A549 (cell line): ENCODE measurements around the gene ZBP1. TPM values are rescaled to one million over a fixed set of nuclear protein-coding genes. Genes with fewer than 3 reads are reported as not detected.

ENCODE experiments used
- ATAC-seq, 2 experiments: fragments of 200-7000 bp in 1 of 2; fragments of >200 bp in 1 of 2; cut with Nextera tagmentation in 1 of 2; cut with Tn5 transposase in 1 of 2; 3 replicates each; pipeline versions ENCODE4 v1.8.0 to v1.9.1; 2018 to 2020; ENCODE audit warnings: mild to moderate bottlenecking in 1 of 2, moderate library complexity in 1 of 2
- CTCF ChIA-PET: fragments of 300-600 bp; sonication (Branson Sonifier 250); formaldehyde crosslinking; extraction: SDS; loops from one replicate; lab custom pipeline; 2021; ENCODE audit warnings: antibody characterized with exemption, inconsistent platforms; lab: Yijun Ruan, JAX
- POLR2A ChIA-PET: fragments of 350-600 bp; formaldehyde crosslinking; extraction: SDS; loops from one replicate; lab custom pipeline; 2021; ENCODE audit warnings: antibody characterized with exemption, inconsistent platforms; lab: Yijun Ruan, JAX
- DNase-seq, 2 experiments: peaks; one replicate each; pipeline versions ENCODE4 v3.0.0 to v3.0.0-alpha.2; 2011 to 2016; ENCODE audit warnings: low read depth in 1 of 2, low spot score in 1 of 2
- FAIRE-seq: peaks from 2 replicates; lab custom pipeline; 2011; peaks lifted over from hg19 to GRCh38; lab: Jason Lieb, UNC
- H3K27ac ChIP-seq, 2 experiments: fragments of >200 bp; sonication (Bioruptor Twin); formaldehyde crosslinking; 3 replicates each; pipeline ENCODE4 v1.5.1; 2016 to 2017
- H3K4me1 ChIP-seq: fragments of >200 bp; sonication (Bioruptor Twin); formaldehyde crosslinking; 3 replicates; pipeline ENCODE4 v1.6.1; 2016
- H3K4me2 ChIP-seq: fragments of >200 bp; sonication (Bioruptor Twin); formaldehyde crosslinking; 3 replicates; pipeline ENCODE4 v1.6.1; 2016
- H3K4me3 ChIP-seq: fragments of >200 bp; sonication (Bioruptor Twin); formaldehyde crosslinking; 3 replicates; pipeline ENCODE4 v1.5.1; 2016
- H3K9me3 ChIP-seq: fragments of >200 bp; sonication (Bioruptor Twin); formaldehyde crosslinking; 3 replicates; pipeline ENCODE4 v1.6.1; 2016
- ATOH8 ChIP-seq: fragments of 250-450 bp; sonication (Bioruptor Pico); IDR thresholded peaks from 2 replicates; pipeline ENCODE4 v1.5.0; 2020; ENCODE audit warnings: low read depth, mild to moderate bottlenecking, moderate library complexity
- CBX2 ChIP-seq: fragments of 200-600 bp; sonication (generic); IDR thresholded peaks from 2 replicates; pipeline ENCODE4 v1.6.1; 2016; ENCODE audit warnings: low read depth, mild to moderate bottlenecking, borderline replicate concordance
- CBX8 ChIP-seq: fragments of 200-600 bp; sonication (generic); IDR thresholded peaks from 2 replicates; pipeline ENCODE4 v1.6.1; 2016
- CHD2 ChIP-seq: fragments of 150-350 bp; IDR thresholded peaks from 2 replicates; pipeline ENCODE4 v1.6.1; 2014; ENCODE audit warnings: low read length; ENCODE audit not compliant: partially characterized antibody
- CHD4 ChIP-seq: fragments of 200-600 bp; sonication (generic); IDR thresholded peaks from 2 replicates; pipeline ENCODE4 v1.6.1; 2016; ENCODE audit warnings: antibody characterized with exemption, mild to moderate bottlenecking, borderline replicate concordance
- ELK1 ChIP-seq: fragments of 150-350 bp; IDR thresholded peaks from 2 replicates; pipeline ENCODE4 v1.6.1; 2014; ENCODE audit warnings: low read depth, mild to moderate bottlenecking, low read length
- FOSL2 ChIP-seq, 2 experiments: fragments of 450-650 bp in 1 of 2; fragments of >200 bp in 1 of 2; sonication (Bioruptor Twin) in 1 of 2; formaldehyde crosslinking; IDR thresholded peaks; 2 replicates each; pipeline versions ENCODE4 v1.5.0 to v1.6.1; 2016 to 2020; ENCODE audit warnings: mild to moderate bottlenecking in 1 of 2, moderate library complexity in 1 of 2
- GATA3 ChIP-seq: IDR thresholded peaks from 2 replicates; pipeline ENCODE4 v1.6.1; 2012; ENCODE audit warnings: borderline replicate concordance
- HOXA7 ChIP-seq: fragments of 250-450 bp; sonication (Bioruptor Pico); IDR thresholded peaks from 2 replicates; pipeline ENCODE4 v1.5.0; 2020; ENCODE audit warnings: mild to moderate bottlenecking, moderate library complexity
- HOXB5 ChIP-seq: fragments of 250-450 bp; sonication (Bioruptor Pico); IDR thresholded peaks from 2 replicates; pipeline ENCODE4 v1.5.0; 2020; ENCODE audit warnings: mild to moderate bottlenecking, moderate library complexity
- MAFK ChIP-seq: fragments of 450-650 bp; IDR thresholded peaks from 2 replicates; pipeline ENCODE4 v1.6.1; 2014; ENCODE audit not compliant: partially characterized antibody
- MAZ ChIP-seq: fragments of 150-350 bp; IDR thresholded peaks from 2 replicates; pipeline ENCODE4 v1.6.1; 2014; ENCODE audit warnings: antibody characterized with exemption, low read depth, low read length, borderline replicate concordance
- RAD21 ChIP-seq, 2 experiments: fragments of >200 bp in 1 of 2; sonication (Bioruptor Twin) in 1 of 2; formaldehyde crosslinking in 1 of 2; IDR thresholded peaks in 1 of 2; conservative IDR thresholded peaks in 1 of 2; 2 replicates in 1 of 2; 3 replicates in 1 of 2; pipeline ENCODE4 v1.6.1; 2012 to 2018; ENCODE audit warnings: inconsistent platforms in 1 of 2
- RNF2 ChIP-seq: fragments of 200-600 bp; sonication (generic); IDR thresholded peaks from 2 replicates; pipeline ENCODE4 v1.6.1; 2016; ENCODE audit warnings: low read depth, mild to moderate bottlenecking, antibody characterized with exemption, moderate library complexity, borderline replicate concordance
- SMC3 ChIP-seq: fragments of >200 bp; sonication (Bioruptor Twin); formaldehyde crosslinking; IDR thresholded peaks from 3 replicates; pipeline ENCODE4 v1.6.1; 2018; ENCODE audit warnings: inconsistent platforms
- SREBF2 ChIP-seq: fragments of 450-650 bp; IDR thresholded peaks from 2 replicates; pipeline ENCODE4 v1.6.1; 2014; ENCODE audit warnings: mild to moderate bottlenecking, moderate library complexity
- TFCP2L1 ChIP-seq: fragments of 250-450 bp; sonication (Bioruptor Pico); IDR thresholded peaks from 2 replicates; pipeline ENCODE4 v1.5.0; 2021; ENCODE audit warnings: mild to moderate bottlenecking
- TP53 ChIP-seq: fragments of 250-450 bp; sonication (Bioruptor Pico); IDR thresholded peaks from 2 replicates; pipeline ENCODE4 v1.5.0; 2021; ENCODE audit warnings: mild to moderate bottlenecking, moderate library complexity
- ZC3H11A ChIP-seq: fragments of 450-650 bp; IDR thresholded peaks from 2 replicates; pipeline ENCODE4 v1.6.1; 2014; ENCODE audit warnings: antibody characterized with exemption, mild to moderate bottlenecking
- ZFP36 ChIP-seq: fragments of 450-650 bp; IDR thresholded peaks from 2 replicates; pipeline ENCODE4 v1.6.1; 2014; ENCODE audit warnings: borderline replicate concordance; ENCODE audit not compliant: partially characterized antibody
- ZSCAN20 ChIP-seq: fragments of 250-450 bp; sonication (Bioruptor Pico); IDR thresholded peaks from 2 replicates; pipeline ENCODE4 v1.8.0; 2022; ENCODE audit warnings: mild to moderate bottlenecking, moderate library complexity
- WGBS: methylation state at CpG from one replicate; pipeline ENCODE4 v1.1.6; 2017; ENCODE audit errors: missing lambda C conversion rate; 5-methylcytosine and 5-hydroxymethylcytosine counted together
- polyA plus RNA-seq, 4 experiments: library from polyadenylated mRNA; depleted of rRNA in 3 of 4; stranded (reverse); fragments of >200 nt; fragmentation: RNase III in 1 of 4; extraction: RNeasy Plus Mini Kit Qiagen cat#74134 plus additional on column Dnase treatment in 1 of 4; gene quantifications; 2 replicates in 3 of 4; 3 replicates in 1 of 4; pipeline ENCODE4 v1.2.3, GENCODE V29; 2011 to 2017
- TF ChIP-seq, protein P1 (sequence below): fragments of 450-650 bp; IDR thresholded peaks from 2 replicates; pipeline ENCODE4 v1.6.1; 2014; ENCODE audit warnings: antibody characterized with exemption

ZBP1 gene
- polyA plus RNA-seq, 2 of the 4 experiments (the other 2 are of a cell fraction) = 0.05 TPM; not detected in 1

DNA sequence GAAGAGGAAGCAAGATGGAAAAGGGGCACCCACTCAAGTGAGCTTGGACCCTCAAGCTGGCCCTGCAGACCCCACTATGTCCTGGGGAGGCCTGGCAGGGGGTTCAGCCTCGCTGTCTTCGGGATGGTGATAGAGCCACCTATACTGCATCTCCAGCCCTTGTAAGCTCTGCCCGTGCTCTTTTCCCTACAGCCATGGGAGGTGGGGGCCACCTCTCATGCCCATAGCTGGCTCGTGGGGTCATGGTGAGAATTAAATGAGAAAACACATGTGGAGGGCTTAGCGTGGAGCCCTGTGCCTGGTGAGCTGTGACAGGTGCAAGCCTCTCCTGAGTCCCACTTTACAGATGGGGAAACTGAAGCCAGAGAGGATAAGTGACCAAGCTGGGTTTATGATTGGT, 31.6 kb downstream of the ZBP1 start:
- TF ChIP-seq ZC3H11A = no peak
- no peak for TF ChIP-seq CBX8
- TF ChIP-seq, protein P1, sequence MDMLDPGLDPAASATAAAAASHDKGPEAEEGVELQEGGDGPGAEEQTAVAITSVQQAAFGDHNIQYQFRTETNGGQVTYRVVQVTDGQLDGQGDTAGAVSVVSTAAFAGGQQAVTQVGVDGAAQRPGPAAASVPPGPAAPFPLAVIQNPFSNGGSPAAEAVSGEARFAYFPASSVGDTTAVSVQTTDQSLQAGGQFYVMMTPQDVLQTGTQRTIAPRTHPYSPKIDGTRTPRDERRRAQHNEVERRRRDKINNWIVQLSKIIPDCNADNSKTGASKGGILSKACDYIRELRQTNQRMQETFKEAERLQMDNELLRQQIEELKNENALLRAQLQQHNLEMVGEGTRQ = no peak
- TF ChIP-seq RNF2 = no peak
- TF ChIP-seq HOXB5 (CRISPR knock-in tag) = no peak
- no peak for TF ChIP-seq SREBF2
- no peak for TF ChIP-seq GATA3
- no peak for TF ChIP-seq ZSCAN20 (CRISPR knock-in tag)
- TF ChIP-seq ELK1 = no peak
- no peak for TF ChIP-seq CHD2
- TF ChIP-seq FOSL2 (IDR thresholded peaks at IDR 0.05) = no peak
- no peak for TF ChIP-seq FOSL2 (CRISPR knock-in tag; IDR thresholded peaks at IDR 0.05)
- no peak for TF ChIP-seq ZFP36
- Histone ChIP-seq H3K4me1 (no peaks in the 10 kb centered on the region), H3K4me3 (no peak overlapping the region), H3K27ac (no peak overlapping the region), H3K4me2 (no peak overlapping the region), H3K9me3 (peaks cover 9% of the 10 kb centered on the region)
- FAIRE-seq = no peak
- no peak for DNase-seq
- 23% methylated on average over 5 of the region's 5 CpGs for WGBS
- POLR2A ChIA-PET = no interaction called here
- no peak for ATAC-seq
- CTCF ChIA-PET = interaction anchor here (0.8 to 11.5 kb wide), 9 partner anchors 8 to 623 kb away, joined by 3 to 117 read pairs (median 3); no protein-coding TSS in a partner anchor

DNA sequence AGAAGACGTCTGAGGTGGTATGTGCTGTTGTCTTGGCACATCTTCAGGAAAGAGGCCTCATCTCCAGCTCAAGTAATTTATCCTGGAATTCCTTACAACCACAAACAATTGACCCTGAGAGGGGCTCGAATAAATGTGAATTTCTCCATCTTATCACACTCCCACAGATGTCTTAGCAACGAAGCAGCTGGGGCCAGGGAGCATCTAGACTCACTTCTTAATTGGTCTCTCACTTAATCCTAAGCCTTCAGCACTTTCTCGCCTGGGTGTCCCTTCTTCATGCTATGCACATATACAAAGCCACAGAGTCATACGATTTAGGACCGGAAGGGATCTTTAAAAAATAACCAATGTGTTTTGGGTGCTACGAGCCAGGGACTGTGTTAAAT, 32.2 kb downstream of the ZBP1 start:
- ChIA-PET CTCF (interaction anchor here (0.7 to 11.5 kb wide), 12 partner anchors 8 to 623 kb away, joined by 3 to 117 read pairs (median 3); no protein-coding TSS in a partner anchor), POLR2A (no interaction called here)
- Histone ChIP-seq H3K27ac (no peak overlapping the region), H3K4me1 (peaks cover 5% of the 10 kb centered on the region), H3K4me2 (no peak overlapping the region), H3K9me3 (peaks cover 9% of the 10 kb centered on the region), H3K4me3 (no peak overlapping the region)
- no peak for DNase-seq
- no peak for ATAC-seq
- TF ChIP-seq, protein P1 = no peak
- TF ChIP-seq TFCP2L1 (CRISPR knock-in tag) = no peak
- TF ChIP-seq ELK1 = no peak
- no peak for TF ChIP-seq ZC3H11A
- TF ChIP-seq GATA3 = no peak
- TF ChIP-seq HOXA7 (CRISPR knock-in tag) = no peak
- TF ChIP-seq RNF2 = no peak
- TF ChIP-seq CBX2 = no peak
- TF ChIP-seq CHD4 = no peak
- no peak for TF ChIP-seq RAD21 (conservative IDR thresholded peaks at IDR 0.05 in 1 of 2, IDR thresholded peaks at IDR 0.05 in 1 of 2)
- TF ChIP-seq MAFK = no peak
- TF ChIP-seq SMC3 = no peak
- TF ChIP-seq TP53 = no peak
- no peak for TF ChIP-seq MAZ
- TF ChIP-seq ATOH8 = no peak
- FAIRE-seq = no peak
- WGBS = 50% methylated on average over 7 of the region's 7 CpGs
